HG02884 (cell line): Measurements from ENCODE around the gene IL37.
"Not testable (repeated sequence)": the region's sequence is repeated elsewhere in the genome, so short reads cannot be mapped to it uniquely, and the experiment has no call there.

ENCODE experiments used
- ATAC-seq: cut with Tn5 transposase; IDR thresholded peaks from one replicate; pipeline ENCODE4 v1.9.1; 2021; ENCODE audit warnings: mild to moderate bottlenecking, moderate library complexity; ENCODE audit not compliant: unreplicated experiment

The IL37 gene

GRCh38 chr2:112887964-112888749 lies 22.8 kb upstream of the IL37 start:
- ATAC-seq: no peak

- no peak for ATAC-seq
Measured at GRCh38 chr2:112889976-112890375, 21.0 kb upstream of the IL37 start.

DNA sequence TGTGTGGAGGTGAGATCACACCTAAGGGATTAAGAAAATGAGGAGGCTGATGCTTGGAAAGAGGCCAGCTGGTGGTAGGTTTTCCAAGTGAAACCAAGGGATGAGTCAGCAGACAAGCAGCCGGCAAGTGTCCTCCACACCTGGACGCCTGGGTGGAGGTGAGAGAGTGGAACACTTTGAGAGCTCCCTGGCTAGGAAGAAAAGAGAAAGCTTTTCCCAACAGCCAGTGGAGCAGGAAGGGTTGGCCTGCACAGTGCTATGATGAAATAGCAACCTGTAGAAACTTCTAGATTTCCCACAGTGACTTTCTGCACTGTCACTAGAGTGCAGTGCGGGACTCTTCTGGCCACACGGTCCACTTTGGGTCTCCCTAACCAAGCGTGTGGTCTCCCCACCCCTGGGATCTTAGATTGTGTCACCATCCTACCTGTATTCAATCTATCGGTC lies 19.6 kb upstream of the IL37 start:
- no peak for ATAC-seq

- ATAC-seq: no peak
Measured at GRCh38 chr2:112893752-112894151, 17.2 kb upstream of the IL37 start.

GRCh38 chr2:112896909-112897623 lies 13.9 kb upstream of the IL37 start:
- no peak for ATAC-seq

DNA sequence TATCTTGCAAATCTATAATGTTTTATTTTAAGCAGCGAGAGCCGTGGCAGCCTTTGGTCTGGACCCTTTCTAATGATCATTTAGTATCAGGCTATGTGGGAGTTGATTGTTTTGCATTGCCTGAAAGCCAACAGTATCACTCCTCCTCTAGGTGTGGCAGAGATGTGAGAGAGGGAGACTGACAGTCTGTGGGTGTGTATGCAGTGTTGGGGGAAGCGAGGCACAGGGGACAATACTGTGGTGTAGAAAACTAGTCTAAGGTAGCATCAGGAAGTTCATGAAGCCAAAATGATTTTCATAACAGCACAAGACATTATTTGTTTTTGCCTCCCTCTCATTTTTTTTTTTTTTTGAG lies 13.4 kb upstream of the IL37 start:
- no peak for ATAC-seq

GRCh38 chr2:112901431-112902065 lies 9.4 kb upstream of the IL37 start:
- ATAC-seq: not testable (repeated sequence)

DNA sequence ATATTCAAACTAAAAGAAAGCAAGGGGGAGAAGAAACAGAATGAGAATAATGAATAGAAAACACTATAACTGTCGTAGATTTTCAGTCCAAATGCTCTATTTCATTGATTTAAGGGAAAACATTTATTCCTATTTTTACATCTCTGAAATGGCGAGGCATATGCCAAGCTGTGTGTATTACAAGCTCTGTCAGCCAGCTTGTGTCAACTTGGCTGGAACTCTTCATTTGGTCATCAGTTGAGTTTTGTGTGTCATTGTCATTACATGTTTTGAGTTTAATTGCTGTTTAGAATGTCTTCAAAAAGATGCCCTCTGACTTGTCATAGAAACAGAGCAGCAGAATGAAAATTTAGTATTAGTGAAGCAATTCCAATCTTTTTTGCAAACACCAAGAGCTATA lies 8.1 kb upstream of the IL37 start:
- no peak for ATAC-seq

DNA sequence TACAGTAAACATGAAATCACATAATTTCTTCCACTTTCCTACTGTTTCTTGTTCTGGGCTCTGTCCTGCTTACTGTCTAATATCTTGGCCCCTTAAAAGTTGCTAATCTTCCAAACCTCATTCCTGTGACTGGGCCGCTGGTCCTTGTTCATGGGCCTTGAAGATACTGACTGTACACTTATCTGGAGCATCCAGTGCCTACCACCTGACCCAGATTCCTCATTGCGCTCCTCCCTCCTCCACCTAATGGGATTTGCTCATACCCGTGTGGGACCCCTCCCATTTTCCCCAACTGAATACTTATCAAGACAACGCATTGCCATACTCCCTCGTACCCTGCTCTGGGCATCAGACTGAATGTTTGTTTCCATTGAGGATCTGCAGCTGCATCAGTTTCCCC lies 6.1 kb upstream of the IL37 start:
- no peak for ATAC-seq

- no peak for ATAC-seq
Measured at GRCh38 chr2:112906276-112906675, 4.7 kb upstream of the IL37 start.

GRCh38 chr2:112907001-112907949 lies 3.7 kb upstream of the IL37 start:
- no peak for ATAC-seq

DNA sequence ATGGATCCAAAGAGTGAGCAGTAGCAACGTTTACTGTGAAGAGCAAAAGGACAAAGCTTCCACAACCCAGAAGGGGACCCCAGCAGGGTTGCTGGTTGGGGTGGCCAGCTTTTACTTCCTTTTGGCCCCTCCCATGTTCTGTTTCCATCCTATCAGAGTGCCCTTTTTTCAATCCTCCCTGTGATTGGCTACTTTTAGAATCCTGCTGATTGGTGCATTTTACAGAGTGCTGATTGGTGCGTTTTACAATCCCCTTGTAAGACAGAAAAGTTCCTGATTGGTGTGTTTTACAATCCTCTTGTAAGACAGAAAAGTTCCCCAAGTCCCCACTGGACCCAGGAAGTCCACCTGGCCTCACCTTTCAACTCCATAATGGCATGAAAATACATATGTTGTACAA lies 2.4 kb upstream of the IL37 start:
- ATAC-seq: not testable (repeated sequence)

GRCh38 chr2:112910219-112910618 lies 746 bp upstream of the IL37 start:
- ATAC-seq: no peak

GRCh38 chr2:112912403-112912802 lies 1.4 kb downstream of the IL37 start:
- ATAC-seq: no peak

DNA sequence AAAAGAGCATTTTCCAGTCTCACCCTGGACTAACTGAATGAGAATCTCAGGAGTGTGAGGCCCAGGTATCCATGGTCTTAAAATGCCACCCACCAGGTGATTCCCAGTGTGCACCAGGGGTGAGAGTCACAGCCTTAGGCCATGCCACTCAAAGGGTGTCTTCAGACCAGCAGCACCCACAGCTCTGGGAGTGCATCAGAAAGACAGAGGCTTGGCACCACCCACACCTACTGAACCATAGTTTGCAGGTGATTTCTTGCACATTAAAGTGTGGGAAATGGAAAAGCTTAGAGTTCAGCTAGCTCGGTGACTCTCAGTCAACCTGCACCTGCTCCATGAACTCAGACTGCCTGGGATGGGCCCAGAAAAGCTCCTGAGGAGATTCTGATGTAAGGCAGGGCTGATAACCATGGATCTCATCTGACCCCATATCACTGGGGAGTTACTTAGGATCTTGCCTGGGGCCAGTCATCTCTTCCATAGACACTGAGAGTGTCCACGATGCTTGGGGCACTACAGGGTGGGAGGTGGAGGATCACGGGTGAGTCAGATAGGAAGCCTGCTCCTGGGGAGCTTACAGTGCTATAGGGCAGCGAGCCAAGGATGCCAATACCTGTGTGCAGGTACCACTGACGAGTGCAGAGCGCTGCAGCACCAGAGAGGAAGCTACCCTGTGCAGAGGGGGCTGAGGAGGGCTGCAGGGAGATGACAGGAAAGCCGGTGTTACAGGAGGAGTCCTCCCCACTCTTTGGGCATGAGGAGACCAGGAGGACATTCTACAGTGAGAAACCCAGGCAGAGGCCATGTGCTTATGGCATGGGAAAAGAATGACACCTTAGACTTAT lies 4.6 kb downstream of the IL37 start:
- no peak for ATAC-seq

DNA sequence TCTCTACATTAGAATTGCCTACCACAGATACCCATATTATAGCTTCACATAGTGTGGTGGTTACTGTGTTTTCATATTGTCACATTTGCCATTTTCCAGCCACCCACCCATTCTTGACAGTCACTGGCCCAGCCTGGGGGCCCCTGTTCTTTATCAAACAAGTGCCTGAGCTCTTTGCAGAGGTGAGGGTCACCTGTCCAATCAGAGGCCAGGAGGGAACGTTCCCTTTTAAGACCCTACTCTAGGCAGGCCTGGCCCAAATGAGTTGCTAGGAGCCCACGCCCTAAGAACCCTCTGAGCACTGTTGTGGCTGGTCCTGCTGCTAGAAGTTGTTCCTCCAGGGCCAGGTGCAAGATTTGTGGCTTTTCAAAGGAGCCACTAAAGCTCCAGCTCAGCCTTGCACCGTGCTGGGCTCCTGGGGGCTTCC lies 5.2 kb downstream of the IL37 start:
- no peak for ATAC-seq

DNA sequence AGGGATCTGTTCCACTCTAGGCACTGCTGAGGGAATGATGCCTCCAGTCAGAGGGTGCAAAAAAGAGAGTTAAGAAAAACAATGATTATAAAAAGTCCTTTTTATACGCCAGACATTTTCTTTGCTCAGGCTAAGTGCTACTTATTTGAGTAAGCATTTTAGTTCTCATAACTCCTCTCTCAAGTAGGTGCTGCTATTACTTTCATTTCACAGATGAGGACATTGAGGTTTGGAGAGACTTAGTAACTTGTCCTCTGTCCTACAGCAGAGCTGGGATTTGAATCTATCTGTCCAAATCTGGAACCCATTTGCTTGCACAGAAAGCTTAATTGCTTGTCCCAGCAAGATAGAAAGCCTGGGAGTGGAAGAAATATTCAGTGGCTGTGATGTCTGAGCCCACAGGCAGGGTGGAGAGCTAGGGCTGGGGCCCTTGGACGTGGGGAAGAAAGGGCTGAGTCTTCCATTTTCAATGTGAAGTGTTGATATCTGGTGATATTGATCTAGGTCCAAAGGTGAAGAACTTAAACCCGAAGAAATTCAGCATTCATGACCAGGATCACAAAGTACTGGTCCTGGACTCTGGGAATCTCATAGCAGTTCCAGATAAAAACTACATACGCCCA lies 5.8 kb downstream of the IL37 start:
- no peak for ATAC-seq

DNA sequence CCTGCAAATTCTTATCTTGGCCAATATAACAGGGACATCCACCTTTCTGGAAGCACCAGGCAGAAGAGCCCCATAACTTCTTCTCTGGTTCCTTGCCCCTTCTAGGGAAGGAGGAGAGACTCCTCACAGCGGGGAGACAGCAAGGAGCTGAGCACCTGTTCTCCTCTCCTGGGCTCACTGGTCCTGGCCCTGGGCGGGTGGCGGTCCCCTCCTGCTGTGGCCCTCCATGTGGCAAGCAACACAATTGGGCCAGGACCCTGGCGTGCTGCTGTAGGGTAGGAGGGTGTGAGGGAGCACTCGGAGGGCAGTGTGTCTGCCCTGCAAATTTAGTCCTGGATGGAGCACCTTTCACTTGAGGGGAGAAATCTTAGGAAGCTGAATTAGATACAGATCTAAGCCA lies 6.9 kb downstream of the IL37 start:
- ATAC-seq: no peak

DNA sequence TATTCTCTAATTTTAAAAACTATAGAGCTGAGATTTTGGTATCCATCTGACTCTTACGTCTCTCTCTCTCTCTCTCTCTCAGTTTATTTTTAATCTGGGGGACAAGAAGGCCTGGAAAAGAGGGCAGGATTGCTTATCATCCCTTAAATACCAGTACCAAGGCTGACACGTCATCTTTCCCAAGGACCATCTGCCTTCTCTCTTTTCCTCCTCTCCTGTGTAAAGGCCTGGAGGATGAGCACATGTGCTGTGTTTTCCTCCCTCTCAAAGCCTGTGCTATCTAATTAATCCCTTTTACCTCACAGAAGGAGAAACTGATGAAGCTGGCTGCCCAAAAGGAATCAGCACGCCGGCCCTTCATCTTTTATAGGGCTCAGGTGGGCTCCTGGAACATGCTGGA lies 7.3 kb downstream of the IL37 start:
- ATAC-seq: no peak

- no peak for ATAC-seq
Measured at GRCh38 chr2:112919086-112919485, 8.1 kb downstream of the IL37 start.
